Endothelial cell of umbilical vein (primary cell): ENCODE measurements around the gene PBX2.

Source experiments
- EZH2 ChIP-seq: IDR thresholded peaks from 2 replicates; pipeline ENCODE4 v1.6.1; 2012; ENCODE audit warnings: borderline replicate concordance, low read depth, mild to moderate bottlenecking, moderate library complexity, low read length, inconsistent platforms; ENCODE audit not compliant: severe bottlenecking
- FOS ChIP-seq: IDR thresholded peaks from 2 replicates; pipeline ENCODE4 v1.6.1; 2011; ENCODE audit warnings: mild to moderate bottlenecking, low read length, moderate library complexity, borderline replicate concordance; ENCODE audit not compliant: insufficient read depth
- GATA2 ChIP-seq: IDR thresholded peaks from 2 replicates; pipeline ENCODE4 v1.7.0; 2011; ENCODE audit warnings: low read depth, mild to moderate bottlenecking, moderate library complexity, mixed read lengths, low read length; ENCODE audit not compliant: insufficient read length, insufficient read depth
- JUN ChIP-seq: IDR thresholded peaks from 2 replicates; pipeline ENCODE4 v1.6.1; 2011; ENCODE audit warnings: borderline replicate concordance, low read depth; ENCODE audit not compliant: insufficient read length, insufficient read depth
- MYC ChIP-seq: IDR thresholded peaks from one replicate; pipeline ENCODE4 v1.6.1; 2011; ENCODE audit warnings: mild to moderate bottlenecking, low read depth, low read length
- POLR2A ChIP-seq: IDR thresholded peaks from 2 replicates; pipeline ENCODE4 v1.6.1; 2012; ENCODE audit warnings: low read depth, mild to moderate bottlenecking, control low read depth, low read length
- POLR2AphosphoS5 ChIP-seq: IDR thresholded peaks from 2 replicates; pipeline ENCODE4 v1.6.1; 2012; ENCODE audit warnings: low read depth, mild to moderate bottlenecking, control low read depth, low read length, moderate library complexity; ENCODE audit not compliant: insufficient read depth
- TF ChIP-seq, protein P1 (sequence below), 2 donors: IDR thresholded peaks; 1 replicate in 1 of 2; 2 replicates in 1 of 2; pipeline ENCODE4 v1.5.1; 2011; ENCODE audit warnings: low read length in 2 of 2, mild to moderate bottlenecking in 2 of 2, moderate library complexity in 2 of 2, control low read depth in 1 of 2, inconsistent platforms in 1 of 2, low read depth in 1 of 2; ENCODE audit not compliant: insufficient read depth in 1 of 2; ENCODE audit errors: extremely low read depth in 1 of 2

DNA sequence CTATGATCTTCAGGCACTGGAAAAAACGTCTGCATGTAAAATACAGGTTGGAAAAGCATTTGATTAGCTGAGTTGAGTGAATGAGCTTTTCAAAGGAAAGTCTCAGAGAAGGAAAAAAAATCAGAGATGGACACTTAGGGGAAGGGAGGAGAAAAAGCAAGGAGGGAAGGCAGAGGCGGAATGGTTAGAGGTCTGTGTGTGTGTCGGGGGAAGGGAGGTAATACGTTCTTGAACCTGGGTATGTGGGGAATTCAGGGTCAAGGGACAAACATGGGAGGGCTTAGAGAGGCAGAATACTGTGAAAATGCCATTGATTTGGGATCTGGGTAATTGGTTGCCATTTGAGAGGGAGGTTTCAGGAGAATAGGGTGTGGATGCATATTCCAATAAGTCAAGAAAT lies 43.3 kb downstream of the PBX2 start:
- TF ChIP-seq, protein P1, sequence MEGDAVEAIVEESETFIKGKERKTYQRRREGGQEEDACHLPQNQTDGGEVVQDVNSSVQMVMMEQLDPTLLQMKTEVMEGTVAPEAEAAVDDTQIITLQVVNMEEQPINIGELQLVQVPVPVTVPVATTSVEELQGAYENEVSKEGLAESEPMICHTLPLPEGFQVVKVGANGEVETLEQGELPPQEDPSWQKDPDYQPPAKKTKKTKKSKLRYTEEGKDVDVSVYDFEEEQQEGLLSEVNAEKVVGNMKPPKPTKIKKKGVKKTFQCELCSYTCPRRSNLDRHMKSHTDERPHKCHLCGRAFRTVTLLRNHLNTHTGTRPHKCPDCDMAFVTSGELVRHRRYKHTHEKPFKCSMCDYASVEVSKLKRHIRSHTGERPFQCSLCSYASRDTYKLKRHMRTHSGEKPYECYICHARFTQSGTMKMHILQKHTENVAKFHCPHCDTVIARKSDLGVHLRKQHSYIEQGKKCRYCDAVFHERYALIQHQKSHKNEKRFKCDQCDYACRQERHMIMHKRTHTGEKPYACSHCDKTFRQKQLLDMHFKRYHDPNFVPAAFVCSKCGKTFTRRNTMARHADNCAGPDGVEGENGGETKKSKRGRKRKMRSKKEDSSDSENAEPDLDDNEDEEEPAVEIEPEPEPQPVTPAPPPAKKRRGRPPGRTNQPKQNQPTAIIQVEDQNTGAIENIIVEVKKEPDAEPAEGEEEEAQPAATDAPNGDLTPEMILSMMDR (IDR thresholded peaks at IDR 0.05; ENCODE audit: extremely low read depth in 1 of 2, insufficient read depth in 1 of 2, low read depth in 1 of 2, low read length in 2 of 2): no peak
- TF ChIP-seq GATA2: no peak
- TF ChIP-seq POLR2A: no peak
- no peak for TF ChIP-seq FOS
- TF ChIP-seq JUN: no peak
- TF ChIP-seq MYC: no peak
- no peak for TF ChIP-seq POLR2AphosphoS5
- no peak for TF ChIP-seq EZH2
